Endothelial cell of umbilical vein (primary cell): Measurements from ENCODE around the gene WHRN. TPM values are rescaled to one million over a fixed set of nuclear protein-coding genes. Genes with fewer than 3 reads are reported as not detected.

Source experiments
- BruUV-seq: library from RNA; stranded (reverse); fragments of 400-500 nt; replicated peaks from 2 replicates; lab custom pipeline; 2021; lab: Mats Ljungman, UMichigan
- CTCF ChIA-PET: fragments of 300-600, 350-600 bp; sonication (Branson Sonifier 250); formaldehyde crosslinking; loops from one replicate; lab custom pipeline; 2021; ENCODE audit warnings: antibody characterized with exemption, inconsistent platforms; lab: Charles Lee
- POLR2A ChIA-PET: fragments of 300-600, 350-600 bp; sonication (Branson Sonifier 250); formaldehyde crosslinking; loops from one replicate; lab custom pipeline; 2021; ENCODE audit warnings: antibody characterized with exemption, inconsistent platforms; lab: Charles Lee
- DNase-seq: peaks from one replicate; pipeline ENCODE4 v3.0.0-alpha.2; 2011; ENCODE audit warnings: low read depth, low spot score
- FAIRE-seq: peaks from 2 replicates; lab custom pipeline; 2011; peaks lifted over from hg19 to GRCh38; lab: Jason Lieb, UNC
- H2AFZ ChIP-seq: 2 replicates; pipeline ENCODE4 v1.6.0; 2012; ENCODE audit warnings: low read depth, low read length, control low read depth, inconsistent platforms
- H3K27ac ChIP-seq: 2 replicates; pipeline ENCODE4 v1.5.1; 2011; ENCODE audit warnings: low read depth, mild to moderate bottlenecking, control low read depth, low read length, moderate library complexity; ENCODE audit not compliant: insufficient read depth
- H3K27me3 ChIP-seq, 2 experiments: 2 replicates each; pipeline versions ENCODE4 v1.6.0 to v1.6.1; 2011; ENCODE audit warnings: low read length in 2 of 2, mixed read lengths in 1 of 2; ENCODE audit not compliant: control insufficient read depth in 2 of 2, insufficient read depth in 2 of 2
- H3K36me3 ChIP-seq, 2 experiments: 2 replicates in 1 of 2; 3 replicates in 1 of 2; pipeline ENCODE4 v1.5.1; 2011; ENCODE audit warnings: low read length in 2 of 2, mild to moderate bottlenecking in 1 of 2, moderate library complexity in 1 of 2; ENCODE audit not compliant: control insufficient read depth in 2 of 2, insufficient read depth in 2 of 2; ENCODE audit errors: extremely low read depth in 1 of 2
- H3K4me1 ChIP-seq: 3 replicates; pipeline ENCODE4 v1.5.1; 2011; ENCODE audit warnings: mild to moderate bottlenecking, low read length; ENCODE audit not compliant: control insufficient read depth, insufficient read depth; ENCODE audit errors: extremely low read depth
- H3K4me2 ChIP-seq: 2 replicates; pipeline ENCODE4 v1.6.1; 2011; ENCODE audit warnings: low read length, control low read depth, mixed read lengths; ENCODE audit not compliant: insufficient read depth
- H3K4me3 ChIP-seq, 3 experiments: fragments of 200-600 bp in 1 of 3; sonication (generic), shearing (Covaris generic) in 1 of 3; replicated peaks in 1 of 3; 2 replicates each; pipeline ENCODE4 v1.5.1; 2011 to 2016; ENCODE audit warnings: control low read depth in 3 of 3, low read length in 3 of 3, mild to moderate bottlenecking in 2 of 3, inconsistent platforms in 1 of 3, low read depth in 1 of 3, moderate library complexity in 1 of 3; ENCODE audit not compliant: insufficient read depth in 1 of 3
- H3K79me2 ChIP-seq: 2 replicates; pipeline ENCODE4 v1.6.0; 2012; ENCODE audit warnings: low read length, inconsistent platforms; ENCODE audit not compliant: control insufficient read depth, insufficient read depth
- H3K9ac ChIP-seq: replicated peaks from 2 replicates; pipeline ENCODE3; 2011; ENCODE audit warnings: low read length, control low read depth; ENCODE audit not compliant: insufficient read depth; ENCODE audit errors: extremely low read depth
- H3K9me1 ChIP-seq: replicated peaks from 3 replicates; pipeline ENCODE4 v1.6.0; 2011; ENCODE audit warnings: mild to moderate bottlenecking, low read length; ENCODE audit not compliant: control insufficient read depth, insufficient read depth; ENCODE audit errors: extremely low read depth
- H3K9me3 ChIP-seq: replicated peaks from 2 replicates; pipeline ENCODE4 v1.5.1; 2012; ENCODE audit warnings: low read length, inconsistent platforms; ENCODE audit not compliant: control insufficient read depth, insufficient read depth
- H4K20me1 ChIP-seq: replicated peaks from 2 replicates; pipeline ENCODE3; 2011; ENCODE audit warnings: mild to moderate bottlenecking, low read length; ENCODE audit not compliant: control insufficient read depth, insufficient read depth; ENCODE audit errors: extremely low read depth
- EZH2 ChIP-seq: IDR thresholded peaks from 2 replicates; pipeline ENCODE4 v1.6.1; 2012; ENCODE audit warnings: borderline replicate concordance, low read depth, mild to moderate bottlenecking, moderate library complexity, low read length, inconsistent platforms; ENCODE audit not compliant: severe bottlenecking
- FOS ChIP-seq: IDR thresholded peaks from 2 replicates; pipeline ENCODE4 v1.6.1; 2011; ENCODE audit warnings: mild to moderate bottlenecking, low read length, moderate library complexity, borderline replicate concordance; ENCODE audit not compliant: insufficient read depth
- GATA2 ChIP-seq: IDR thresholded peaks from 2 replicates; pipeline ENCODE4 v1.7.0; 2011; ENCODE audit warnings: low read depth, mild to moderate bottlenecking, moderate library complexity, mixed read lengths, low read length; ENCODE audit not compliant: insufficient read length, insufficient read depth
- JUN ChIP-seq: IDR thresholded peaks from 2 replicates; pipeline ENCODE4 v1.6.1; 2011; ENCODE audit warnings: borderline replicate concordance, low read depth; ENCODE audit not compliant: insufficient read length, insufficient read depth
- MYC ChIP-seq: IDR thresholded peaks from one replicate; pipeline ENCODE4 v1.6.1; 2011; ENCODE audit warnings: mild to moderate bottlenecking, low read depth, low read length
- POLR2A ChIP-seq: IDR thresholded peaks from 2 replicates; pipeline ENCODE4 v1.6.1; 2012; ENCODE audit warnings: low read depth, mild to moderate bottlenecking, control low read depth, low read length
- POLR2AphosphoS5 ChIP-seq: IDR thresholded peaks from 2 replicates; pipeline ENCODE4 v1.6.1; 2012; ENCODE audit warnings: low read depth, mild to moderate bottlenecking, control low read depth, low read length, moderate library complexity; ENCODE audit not compliant: insufficient read depth
- dilution Hi-C: fragments of 300-500 bp; cut with MboI; formaldehyde crosslinking; loops from one replicate; pipeline ENCODE4 v1.15.0; 2019; ENCODE audit warnings: low sequenced_read_pairs; ENCODE audit not compliant: extremely low pct_ligation_motif_present
- intact Hi-C: fragments of 100-400 bp; cut with micrococcal nuclease; formaldehyde crosslinking; loops from one replicate; pipeline ENCODE4 v1.10.0; 2022
- polyA plus RNA-seq, 4 experiments: library from polyadenylated mRNA; depleted of rRNA in 3 of 4; stranded (reverse) in 3 of 4; unstranded in 1 of 4; fragments of >200 nt; gene quantifications; 2 replicates each; pipeline versions ENCODE4 v1.2.1 to v1.2.3, GENCODE V29; 2011 to 2012; ENCODE audit warnings: missing spikeins in 1 of 4
- total RNA-seq: library from RNA; stranded (reverse); gene quantifications from 2 replicates; pipeline ENCODE4 v1.2.3, GENCODE V29; 2021
- TF ChIP-seq, protein P1 (sequence below), 2 donors: IDR thresholded peaks; 1 replicate in 1 of 2; 2 replicates in 1 of 2; pipeline ENCODE4 v1.5.1; 2011; ENCODE audit warnings: low read length in 2 of 2, mild to moderate bottlenecking in 2 of 2, moderate library complexity in 2 of 2, control low read depth in 1 of 2, inconsistent platforms in 1 of 2, low read depth in 1 of 2; ENCODE audit not compliant: insufficient read depth in 1 of 2; ENCODE audit errors: extremely low read depth in 1 of 2
- TF ChIP-seq, protein P2 (sequence below): IDR thresholded peaks from 2 replicates; pipeline ENCODE4 v1.6.1; 2011; ENCODE audit not compliant: insufficient read depth, insufficient read length

The WHRN gene
- total and polyA plus RNA-seq, 2 donors (not counting 3 experiments of a cell fraction or from before 2014, with no cell fraction given), result 0.35 to 0.69 TPM

DNA sequence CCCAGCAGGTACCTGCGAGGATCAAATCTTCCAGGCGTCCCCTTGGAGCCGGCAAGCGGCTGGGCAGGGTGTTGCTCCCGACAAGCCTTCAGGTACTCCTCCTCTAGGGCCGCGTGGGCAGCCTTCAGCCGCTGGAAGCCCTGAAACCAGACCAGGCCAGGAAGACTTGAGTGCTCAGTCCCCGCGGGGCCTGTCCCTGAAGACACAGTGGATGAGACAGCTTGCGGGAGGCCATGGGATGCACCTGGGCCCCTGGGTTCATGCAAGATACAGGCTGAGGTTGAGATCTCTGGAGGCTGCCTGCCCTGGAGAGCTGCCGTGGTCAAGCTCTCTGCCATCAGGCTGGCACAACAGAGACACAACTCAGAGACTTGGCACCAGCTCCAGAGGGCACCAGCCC is 142.9 kb downstream of the WHRN start:
- BruUV-seq, result no TSS peak
- H3K4me2 ChIP-seq, result no peak overlapping the region
- CTCF ChIA-PET, result no interaction called here

More for the DNA sequence above, 142.9 kb downstream of the WHRN start:
- H2AFZ ChIP-seq, result no peak overlapping the region
- intact Hi-C loops (no loop called here), dilution Hi-C loops (no loop called here)
- TF ChIP-seq GATA2 (no peak), JUN (no peak), MYC (no peak), POLR2A (no peak), FOS (no peak), POLR2AphosphoS5 (no peak), EZH2 (no peak)
- TF ChIP-seq, protein P1, sequence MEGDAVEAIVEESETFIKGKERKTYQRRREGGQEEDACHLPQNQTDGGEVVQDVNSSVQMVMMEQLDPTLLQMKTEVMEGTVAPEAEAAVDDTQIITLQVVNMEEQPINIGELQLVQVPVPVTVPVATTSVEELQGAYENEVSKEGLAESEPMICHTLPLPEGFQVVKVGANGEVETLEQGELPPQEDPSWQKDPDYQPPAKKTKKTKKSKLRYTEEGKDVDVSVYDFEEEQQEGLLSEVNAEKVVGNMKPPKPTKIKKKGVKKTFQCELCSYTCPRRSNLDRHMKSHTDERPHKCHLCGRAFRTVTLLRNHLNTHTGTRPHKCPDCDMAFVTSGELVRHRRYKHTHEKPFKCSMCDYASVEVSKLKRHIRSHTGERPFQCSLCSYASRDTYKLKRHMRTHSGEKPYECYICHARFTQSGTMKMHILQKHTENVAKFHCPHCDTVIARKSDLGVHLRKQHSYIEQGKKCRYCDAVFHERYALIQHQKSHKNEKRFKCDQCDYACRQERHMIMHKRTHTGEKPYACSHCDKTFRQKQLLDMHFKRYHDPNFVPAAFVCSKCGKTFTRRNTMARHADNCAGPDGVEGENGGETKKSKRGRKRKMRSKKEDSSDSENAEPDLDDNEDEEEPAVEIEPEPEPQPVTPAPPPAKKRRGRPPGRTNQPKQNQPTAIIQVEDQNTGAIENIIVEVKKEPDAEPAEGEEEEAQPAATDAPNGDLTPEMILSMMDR (IDR thresholded peaks at IDR 0.05; ENCODE audit: extremely low read depth in 1 of 2, insufficient read depth in 1 of 2, low read depth in 1 of 2, low read length in 2 of 2), result no peak
- TF ChIP-seq, protein P2, sequence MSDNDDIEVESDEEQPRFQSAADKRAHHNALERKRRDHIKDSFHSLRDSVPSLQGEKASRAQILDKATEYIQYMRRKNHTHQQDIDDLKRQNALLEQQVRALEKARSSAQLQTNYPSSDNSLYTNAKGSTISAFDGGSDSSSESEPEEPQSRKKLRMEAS, result no peak
- peaks cover 6 to 39% of the 10 kb centered on the region in 2 experiments for H3K36me3 ChIP-seq
- no peaks in the 10 kb centered on the region for H3K79me2 ChIP-seq
- no peaks in the 10 kb centered on the region for H4K20me1 ChIP-seq
- H3K9me3 ChIP-seq, result no peaks in the 10 kb centered on the region
- H3K4me1 ChIP-seq, result no peaks in the 10 kb centered on the region
- no peak for FAIRE-seq
- no peak overlapping the region for H3K9ac ChIP-seq
- H3K4me3 ChIP-seq, result no peak overlapping the region
- H3K27ac ChIP-seq, result no peak overlapping the region
- DNase-seq, result no peak
- no peaks in the 10 kb centered on the region for H3K27me3 ChIP-seq
- H3K9me1 ChIP-seq, result no peaks in the 10 kb centered on the region
- POLR2A ChIA-PET, result no interaction called here
